K562 (cell line): ENCODE data around the gene HHLA2.

ENCODE experiments used
- ESRRA ChIP-seq: fragments of 450-650 bp; IDR thresholded peaks from 2 replicates; pipeline ENCODE4 v1.6.1; 2014; ENCODE audit warnings: low read depth, mild to moderate bottlenecking, moderate library complexity, borderline replicate concordance
- EZH2 ChIP-seq: IDR thresholded peaks from 2 replicates; pipeline ENCODE4 v1.6.1; 2012; ENCODE audit warnings: low read depth, mild to moderate bottlenecking, inconsistent platforms, low read length, borderline replicate concordance
- SNIP1 ChIP-seq: fragments of 450-650 bp; IDR thresholded peaks from 2 replicates; pipeline ENCODE4 v1.7.1; 2017; ENCODE audit warnings: low read depth, mild to moderate bottlenecking
- SP1 ChIP-seq: sonication (generic); formaldehyde crosslinking; IDR thresholded peaks from 2 replicates; pipeline ENCODE4 v1.8.1; 2022; ENCODE audit warnings: mild to moderate bottlenecking, missing genetic modification reagents
- TBP ChIP-seq: optimal IDR thresholded peaks from 2 replicates; pipeline ENCODE3; 2011; ENCODE audit warnings: low read depth, low read length, improper control_type of control experiment
- TF ChIP-seq, protein P1 (sequence below): fragments of 250-450 bp; sonication (Bioruptor Pico); IDR thresholded peaks from 2 replicates; pipeline ENCODE4 v1.5.0; 2020; ENCODE audit warnings: mild to moderate bottlenecking
- TF ChIP-seq, protein P2 (sequence below), 3 experiments: IDR thresholded peaks in 2 of 3; conservative IDR thresholded peaks in 1 of 3; 2 replicates each; pipeline ENCODE4 v1.5.1; 2011 to 2012; ENCODE audit warnings: low read length in 3 of 3, mild to moderate bottlenecking in 3 of 3, control low read depth in 2 of 3, improper control_type of control experiment in 1 of 3, inconsistent platforms in 1 of 3, low read depth in 1 of 3, mixed read lengths in 1 of 3, moderate library complexity in 1 of 3; ENCODE audit not compliant: insufficient read depth in 2 of 3

DNA sequence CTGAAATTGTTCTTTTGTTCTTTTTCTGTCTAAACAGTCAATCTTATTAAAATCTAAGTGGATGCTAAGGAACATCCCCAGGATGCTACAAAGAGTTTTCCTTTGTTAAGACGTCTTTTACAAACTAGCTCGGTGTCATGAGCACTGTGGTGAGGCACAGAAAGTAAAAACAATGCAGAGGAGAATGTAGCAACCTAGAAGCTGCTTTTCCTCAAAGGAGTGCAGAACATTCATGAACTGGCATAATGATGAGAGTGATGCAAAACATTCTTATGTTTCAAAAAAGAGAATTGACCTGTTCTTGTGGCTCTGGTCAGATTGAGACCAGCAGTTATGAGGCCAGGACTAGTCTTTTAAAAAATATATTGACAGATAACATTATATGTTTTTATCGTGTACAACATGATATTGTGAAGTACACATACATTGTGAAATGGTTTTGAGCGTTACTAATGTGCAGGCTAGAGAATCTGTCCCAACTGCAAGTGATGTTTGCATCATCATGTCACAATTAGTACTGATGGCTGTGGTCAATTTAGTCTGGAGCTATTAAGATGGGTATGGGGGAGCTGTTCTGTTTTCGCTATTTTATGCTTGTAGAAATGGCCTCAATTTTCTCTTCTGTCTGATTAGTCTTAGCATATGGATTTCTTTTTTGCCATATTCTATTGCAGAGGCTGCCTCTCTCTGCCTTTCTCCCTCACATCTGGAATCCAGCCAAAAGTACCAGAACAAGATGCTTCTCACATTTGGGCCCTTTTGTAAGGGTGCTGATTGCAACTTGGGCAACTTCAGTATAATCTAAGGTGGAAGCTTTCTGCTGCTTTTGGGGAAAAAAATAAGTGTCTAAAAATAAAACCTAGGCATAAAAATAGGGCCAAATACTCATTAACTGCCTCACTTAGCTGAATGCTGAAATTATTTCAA is 50.2 kb downstream of the HHLA2 start:
- TF ChIP-seq SNIP1 (no peak), ESRRA (no peak), TBP (no peak), SP1 (CRISPR knock-in tag) (no peak), EZH2 (no peak)
- TF ChIP-seq, protein P1, sequence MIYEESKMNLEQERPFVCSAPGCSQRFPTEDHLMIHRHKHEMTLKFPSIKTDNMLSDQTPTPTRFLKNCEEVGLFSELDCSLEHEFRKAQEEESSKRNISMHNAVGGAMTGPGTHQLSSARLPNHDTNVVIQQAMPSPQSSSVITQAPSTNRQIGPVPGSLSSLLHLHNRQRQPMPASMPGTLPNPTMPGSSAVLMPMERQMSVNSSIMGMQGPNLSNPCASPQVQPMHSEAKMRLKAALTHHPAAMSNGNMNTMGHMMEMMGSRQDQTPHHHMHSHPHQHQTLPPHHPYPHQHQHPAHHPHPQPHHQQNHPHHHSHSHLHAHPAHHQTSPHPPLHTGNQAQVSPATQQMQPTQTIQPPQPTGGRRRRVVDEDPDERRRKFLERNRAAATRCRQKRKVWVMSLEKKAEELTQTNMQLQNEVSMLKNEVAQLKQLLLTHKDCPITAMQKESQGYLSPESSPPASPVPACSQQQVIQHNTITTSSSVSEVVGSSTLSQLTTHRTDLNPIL (CRISPR knock-in tag), result no peak
- TF ChIP-seq, protein P2, sequence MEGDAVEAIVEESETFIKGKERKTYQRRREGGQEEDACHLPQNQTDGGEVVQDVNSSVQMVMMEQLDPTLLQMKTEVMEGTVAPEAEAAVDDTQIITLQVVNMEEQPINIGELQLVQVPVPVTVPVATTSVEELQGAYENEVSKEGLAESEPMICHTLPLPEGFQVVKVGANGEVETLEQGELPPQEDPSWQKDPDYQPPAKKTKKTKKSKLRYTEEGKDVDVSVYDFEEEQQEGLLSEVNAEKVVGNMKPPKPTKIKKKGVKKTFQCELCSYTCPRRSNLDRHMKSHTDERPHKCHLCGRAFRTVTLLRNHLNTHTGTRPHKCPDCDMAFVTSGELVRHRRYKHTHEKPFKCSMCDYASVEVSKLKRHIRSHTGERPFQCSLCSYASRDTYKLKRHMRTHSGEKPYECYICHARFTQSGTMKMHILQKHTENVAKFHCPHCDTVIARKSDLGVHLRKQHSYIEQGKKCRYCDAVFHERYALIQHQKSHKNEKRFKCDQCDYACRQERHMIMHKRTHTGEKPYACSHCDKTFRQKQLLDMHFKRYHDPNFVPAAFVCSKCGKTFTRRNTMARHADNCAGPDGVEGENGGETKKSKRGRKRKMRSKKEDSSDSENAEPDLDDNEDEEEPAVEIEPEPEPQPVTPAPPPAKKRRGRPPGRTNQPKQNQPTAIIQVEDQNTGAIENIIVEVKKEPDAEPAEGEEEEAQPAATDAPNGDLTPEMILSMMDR (IDR thresholded peaks at IDR 0.05 in 2 of 3, conservative IDR thresholded peaks at IDR 0.05 in 1 of 3; ENCODE audit: insufficient read depth in 2 of 3, low read depth in 1 of 3, low read length in 3 of 3), result no peak
